H1 (cell line): ENCODE results near the gene FRMD4A. TPM values are rescaled to one million over a fixed set of nuclear protein-coding genes. Genes with fewer than 3 reads are reported as not detected.

Experiments
- CTCF ChIA-PET: fragments of 300-600 bp; sonication (Branson Sonifier 250); formaldehyde crosslinking; loops from one replicate; lab custom pipeline; 2021; ENCODE audit not compliant: partially characterized antibody; lab: Charles Lee
- POLR2A ChIA-PET: fragments of 300-600 bp; sonication (Branson Sonifier 250); formaldehyde crosslinking; loops from one replicate; lab custom pipeline; 2021; ENCODE audit warnings: inconsistent platforms; ENCODE audit not compliant: partially characterized antibody; lab: Charles Lee
- DNase-seq, 2 experiments: peaks; one replicate each; pipeline versions ENCODE4 v3.0.0 to v3.0.0-alpha.2; 2010 to 2022; ENCODE audit warnings: low spot score in 2 of 2, low read depth in 1 of 2, mixed read lengths in 1 of 2
- FAIRE-seq: peaks from 2 replicates; lab custom pipeline; 2011; peaks lifted over from hg19 to GRCh38; lab: Jason Lieb, UNC
- H2AFZ ChIP-seq: 2 replicates; pipeline ENCODE4 v1.8.1; 2012; ENCODE audit warnings: low read length, inconsistent platforms
- H2AK5ac ChIP-seq: 2 replicates; pipeline ENCODE4 v1.6.1; 2013; ENCODE audit warnings: low read depth, low read length
- H2BK120ac ChIP-seq: replicated peaks from 2 replicates; pipeline ENCODE3; 2013; ENCODE audit warnings: low read depth, low read length, inconsistent platforms
- H2BK12ac ChIP-seq: 2 replicates; pipeline ENCODE4 v1.6.1; 2013; ENCODE audit warnings: low read depth, low read length
- H2BK15ac ChIP-seq: 2 replicates; pipeline ENCODE4 v1.6.1; 2013; ENCODE audit warnings: low read length
- H2BK20ac ChIP-seq: 2 replicates; pipeline ENCODE4 v1.6.1; 2013; ENCODE audit warnings: low read length
- H2BK5ac ChIP-seq: 2 replicates; pipeline ENCODE4 v1.6.1; 2013; ENCODE audit warnings: low read depth, low read length
- H3K14ac ChIP-seq: 2 replicates; pipeline ENCODE4 v1.6.1; 2013; ENCODE audit warnings: inconsistent platforms; ENCODE audit not compliant: insufficient read length
- H3K18ac ChIP-seq: 2 replicates; pipeline ENCODE4 v1.6.1; 2013; ENCODE audit warnings: low read length; ENCODE audit errors: extremely low read depth
- H3K23ac ChIP-seq: 2 replicates; pipeline ENCODE4 v1.6.1; 2013; ENCODE audit warnings: inconsistent platforms; ENCODE audit not compliant: insufficient read length
- H3K23me2 ChIP-seq: 2 replicates; pipeline ENCODE4 v1.6.1; 2013; ENCODE audit warnings: low read depth, low read length
- H3K27ac ChIP-seq: 2 replicates; pipeline ENCODE4 v1.6.1; 2011; ENCODE audit warnings: low read depth, low read length, inconsistent platforms
- H3K27me3 ChIP-seq, 4 experiments: replicated peaks in 1 of 4; 1 replicate in 1 of 4; 2 replicates in 3 of 4; pipeline versions ENCODE4 v1.6.1 to v1.8.1; 2011 to 2013; ENCODE audit warnings: low read length in 3 of 4, mild to moderate bottlenecking in 3 of 4, inconsistent platforms in 2 of 4, mixed read lengths in 2 of 4, moderate library complexity in 1 of 4; ENCODE audit not compliant: control insufficient read depth in 3 of 4, insufficient read depth in 3 of 4; ENCODE audit errors: extremely low read depth in 1 of 4
- H3K36me3 ChIP-seq, 4 experiments: 2 replicates each; pipeline versions ENCODE4 v1.6.1 to v1.8.1; 2011 to 2013; ENCODE audit warnings: mild to moderate bottlenecking in 4 of 4, low read length in 3 of 4, moderate library complexity in 2 of 4, control low read depth in 1 of 4, inconsistent platforms in 1 of 4; ENCODE audit not compliant: insufficient read depth in 4 of 4, control insufficient read depth in 2 of 4
- H3K4ac ChIP-seq: replicated peaks from 2 replicates; pipeline ENCODE3; 2013; ENCODE audit warnings: low read length, low read depth, mixed read lengths, inconsistent platforms; ENCODE audit not compliant: insufficient read length
- H3K4me1 ChIP-seq, 4 experiments: replicated peaks in 1 of 4; 1 replicate in 1 of 4; 2 replicates in 3 of 4; pipeline versions ENCODE4 v1.6.1 to v1.8.1; 2011 to 2013; ENCODE audit warnings: low read length in 3 of 4, inconsistent platforms in 2 of 4, mixed read lengths in 1 of 4; ENCODE audit not compliant: insufficient read depth in 4 of 4, control insufficient read depth in 3 of 4
- H3K4me2 ChIP-seq, 2 experiments: 2 replicates each; pipeline versions ENCODE4 v1.6.1 to v1.8.1; 2011 to 2013; ENCODE audit warnings: low read depth in 2 of 2, low read length in 2 of 2, control low read depth in 1 of 2, inconsistent platforms in 1 of 2, mild to moderate bottlenecking in 1 of 2; ENCODE audit not compliant: insufficient read depth in 1 of 2
- H3K4me3 ChIP-seq, 4 experiments: fragments of 200-600, 300-600 bp in 1 of 4; sonication (generic), shearing (Covaris generic), sonication (Bioruptor Twin) in 1 of 4; 2 replicates each; pipeline versions ENCODE4 v1.5.1 to v1.8.1; 2011 to 2016; ENCODE audit warnings: low read length in 4 of 4, low read depth in 3 of 4, control low read depth in 2 of 4, inconsistent platforms in 2 of 4, mild to moderate bottlenecking in 2 of 4, mixed read lengths in 1 of 4, moderate library complexity in 1 of 4; ENCODE audit not compliant: insufficient read depth in 2 of 4; ENCODE audit errors: extremely low read depth in 1 of 4
- H3K56ac ChIP-seq: replicated peaks from 2 replicates; pipeline ENCODE3; 2013; ENCODE audit warnings: low read depth, mild to moderate bottlenecking, mixed read lengths, low read length, inconsistent platforms; ENCODE audit not compliant: insufficient read length
- H3K79me1 ChIP-seq: 2 replicates; pipeline ENCODE4 v1.6.1; 2013; ENCODE audit warnings: low read depth, low read length, control low read depth
- H3K79me2 ChIP-seq, 2 experiments: 2 replicates each; pipeline versions ENCODE4 v1.6.1 to v1.8.1; 2012 to 2013; ENCODE audit warnings: low read length in 2 of 2, mild to moderate bottlenecking in 2 of 2, inconsistent platforms in 1 of 2; ENCODE audit not compliant: insufficient read depth in 2 of 2, control insufficient read depth in 1 of 2
- H3K9ac ChIP-seq, 4 experiments: replicated peaks in 1 of 4; 1 replicate in 1 of 4; 2 replicates in 3 of 4; pipeline versions ENCODE4 v1.6.1 to v1.8.1; 2011 to 2013; ENCODE audit warnings: low read depth in 3 of 4, low read length in 3 of 4, control low read depth in 2 of 4, mild to moderate bottlenecking in 2 of 4, moderate library complexity in 2 of 4, inconsistent platforms in 1 of 4; ENCODE audit errors: extremely low read depth in 1 of 4
- H3K9me3 ChIP-seq, 2 experiments: 2 replicates each; pipeline versions ENCODE4 v1.6.1 to v1.8.1; 2012 to 2013; ENCODE audit warnings: mild to moderate bottlenecking in 2 of 2, moderate library complexity in 2 of 2, control low read depth in 1 of 2, inconsistent platforms in 1 of 2, low read depth in 1 of 2, low read length in 1 of 2, mixed read lengths in 1 of 2; ENCODE audit not compliant: insufficient read depth in 2 of 2
- H4K20me1 ChIP-seq, 2 experiments: replicated peaks in 1 of 2; 2 replicates each; pipeline versions ENCODE3 to v1.8.1; 2011 to 2013; ENCODE audit warnings: inconsistent platforms in 2 of 2, low read length in 2 of 2, mild to moderate bottlenecking in 1 of 2; ENCODE audit not compliant: insufficient read depth in 2 of 2, control insufficient read depth in 1 of 2
- H4K5ac ChIP-seq: 2 replicates; pipeline ENCODE4 v1.6.1; 2013; ENCODE audit warnings: low read length, low read depth, mixed read lengths, inconsistent platforms; ENCODE audit not compliant: insufficient read length
- H4K8ac ChIP-seq: 2 replicates; pipeline ENCODE4 v1.8.0; 2013; ENCODE audit warnings: mild to moderate bottlenecking, moderate library complexity, low read length, inconsistent platforms; ENCODE audit not compliant: insufficient read depth; ENCODE audit errors: extremely low read depth
- H4K91ac ChIP-seq: replicated peaks from 2 replicates; pipeline ENCODE3; 2013; ENCODE audit warnings: low read length, mixed read lengths, inconsistent platforms; ENCODE audit not compliant: insufficient read length
- EZH2 ChIP-seq: fragments of 200-600 bp; sonication (generic); IDR thresholded peaks from 2 replicates; pipeline ENCODE4 v1.7.1; 2012; ENCODE audit warnings: low read depth, mild to moderate bottlenecking, moderate library complexity, low read length, inconsistent platforms; ENCODE audit not compliant: severe bottlenecking
- JUND ChIP-seq: IDR thresholded peaks from 2 replicates; pipeline ENCODE4 v1.6.1; 2011; ENCODE audit warnings: mild to moderate bottlenecking, improper control_type of control experiment, low read length
- PHF8 ChIP-seq: fragments of 200-600 bp; sonication (generic); conservative IDR thresholded peaks from 2 replicates; pipeline ENCODE4 v1.7.1; 2012; ENCODE audit warnings: low read depth, mild to moderate bottlenecking, inconsistent platforms, low read length, moderate library complexity
- RAD21 ChIP-seq, 2 experiments: IDR thresholded peaks in 1 of 2; conservative IDR thresholded peaks in 1 of 2; 2 replicates each; pipeline ENCODE4 v1.6.1; 2011; ENCODE audit warnings: low read depth in 2 of 2, low read length in 2 of 2, improper control_type of control experiment in 1 of 2, inconsistent platforms in 1 of 2, mild to moderate bottlenecking in 1 of 2, moderate library complexity in 1 of 2
- RNF2 ChIP-seq: fragments of 200-900, 300-1000 bp; sonication (generic); IDR thresholded peaks from 2 replicates; pipeline ENCODE4 v1.7.1; 2016; ENCODE audit warnings: borderline replicate concordance, low read depth, mild to moderate bottlenecking, antibody characterized with exemption, low read length; ENCODE audit not compliant: poor library complexity, severe bottlenecking; ENCODE audit errors: missing control alignments
- SIX5 ChIP-seq: IDR thresholded peaks from 2 replicates; pipeline ENCODE4 v1.6.1; 2011; ENCODE audit warnings: mild to moderate bottlenecking, low read depth, low read length
- SP2 ChIP-seq: IDR thresholded peaks from 2 replicates; pipeline ENCODE4 v1.6.1; 2012; ENCODE audit warnings: mild to moderate bottlenecking, low read length, inconsistent platforms
- WGBS, 2 experiments: shearing (Covaris generic) in 1 of 2; methylation state at CpG; one replicate each; pipeline versions ENCODE4 v1.1.6 to v1.1.7; 2013 to 2015; ENCODE audit warnings: low lambda C conversion rate in 2 of 2, mixed read lengths in 2 of 2, inconsistent platforms in 1 of 2, low coverage in 1 of 2, missing lambda C conversion rate in 1 of 2; ENCODE audit not compliant: insufficient replicate concordance in 2 of 2, insufficient coverage in 1 of 2, insufficient read length in 1 of 2; ENCODE audit errors: extremely low coverage in 1 of 2, missing lambda C conversion rate in 1 of 2; 5-methylcytosine and 5-hydroxymethylcytosine counted together
- polyA plus RNA-seq, 7 experiments: library from polyadenylated mRNA; depleted of rRNA in 3 of 7; stranded (reverse) in 5 of 7; unstranded in 2 of 7; fragments of >200 nt in 5 of 7; fragments of 200-250 nt in 2 of 7; gene quantifications; 1 replicate in 5 of 7; 2 replicates in 1 of 7; 4 replicates in 1 of 7; pipeline versions ENCODE4 v1.2.1 to v1.2.3, GENCODE V29; 2011 to 2013; ENCODE audit warnings: missing spikeins in 2 of 7, mixed read lengths in 2 of 7
- total RNA-seq: library from RNA; stranded (reverse); fragmentation: NEBNext Ultra II Directional; extraction: Animal tissue kit (Norgen Biotek cat#: 25700); gene quantifications from 2 replicates; pipeline ENCODE4 v1.2.1, GENCODE V29; 2021
- TF ChIP-seq, protein P1 (sequence below), 3 experiments: IDR thresholded peaks; 1 replicate in 2 of 3; 2 replicates in 1 of 3; pipeline versions ENCODE4 v1.5.1 to v1.6.1; 2011; ENCODE audit warnings: low read length in 3 of 3, mild to moderate bottlenecking in 3 of 3, inconsistent platforms in 2 of 3, low read depth in 1 of 3, moderate library complexity in 1 of 3; ENCODE audit not compliant: insufficient read depth in 1 of 3; ENCODE audit errors: control extremely low read depth in 1 of 3

FRMD4A gene
- total and polyA plus RNA-seq, 2 of the 8 experiments (the other 6 are each of a cell fraction or from before 2014, with no cell fraction given): 38.6 to 39.6 TPM

DNA sequence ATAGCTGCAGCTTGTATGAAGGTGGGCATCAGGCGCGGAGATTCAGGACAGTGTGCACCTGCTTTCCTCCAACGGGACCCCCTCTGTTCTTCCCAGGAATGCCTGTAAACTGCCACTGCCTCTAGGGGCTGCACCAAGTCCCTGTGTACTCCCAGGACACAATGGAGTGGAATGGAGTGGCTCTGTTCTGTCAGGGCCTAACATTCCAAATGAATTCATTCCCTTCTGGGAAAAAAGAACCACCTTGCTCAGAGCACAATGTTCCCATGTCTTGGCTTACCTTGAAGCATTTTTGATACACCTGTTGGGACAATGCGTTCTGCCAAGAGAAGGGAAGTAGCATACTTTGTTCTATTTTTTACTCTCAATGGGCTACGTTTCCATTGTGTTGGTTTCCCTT, 339.4 kb downstream of the FRMD4A start:
- Histone ChIP-seq H3K4ac (no peak overlapping the region), H3K79me1 (no peaks in the 10 kb centered on the region), H3K18ac (no peak overlapping the region), H3K36me3 (no peaks in the 10 kb centered on the region), H4K91ac (no peak overlapping the region), H3K27me3 (no peaks in the 10 kb centered on the region), H3K23ac (no peak overlapping the region), H2BK5ac (no peak overlapping the region), H3K9ac (no peak overlapping the region), H3K27ac (no peak overlapping the region), H2AFZ (no peak overlapping the region), H3K79me2 (no peaks in the 10 kb centered on the region), H3K23me2 (no peaks in the 10 kb centered on the region; the same call in 1 of the 2 replicates), H3K4me1 (peaks cover 0 to 4% (median 0%) of the 10 kb centered on the region in 4 experiments; a peak in 1 of 7 replicates), H2BK15ac (no peak overlapping the region), H4K5ac (no peak overlapping the region), H2BK12ac (no peak overlapping the region; the same call in 1 of the 2 replicates), H4K8ac (no peak overlapping the region), H2BK120ac (no peak overlapping the region), H3K4me3 (no peak overlapping the region), H2BK20ac (no peak overlapping the region), H3K4me2 (no peak overlapping the region), H3K56ac (no peak overlapping the region), H3K14ac (no peak overlapping the region)
- CTCF ChIA-PET: interaction anchor here (0.6 to 0.9 kb wide), 4 partner anchors 10 to 193 kb away, joined by 3 to 4 read pairs (median 3); no protein-coding TSS in a partner anchor
- FAIRE-seq: no peak
- no peak for DNase-seq
- POLR2A ChIA-PET: no interaction called here
- 86% methylated on average over 5 of the region's 5 CpGs; no CpG with 5 or more reads in 1 of the 2 experiments for WGBS, 2 experiments
- TF ChIP-seq RNF2 (no peak), JUND (no peak), RAD21 (IDR thresholded peaks at IDR 0.05 in 1 of 2, conservative IDR thresholded peaks at IDR 0.05 in 1 of 2; ENCODE audit: low read depth in 2 of 2, low read length in 2 of 2) (peak in 1 of 2 experiments; percentile 26; a peak in 2 of 4 replicates), EZH2 (no peak), SIX5 (no peak), PHF8 (no peak), SP2 (no peak)
- TF ChIP-seq, protein P1, sequence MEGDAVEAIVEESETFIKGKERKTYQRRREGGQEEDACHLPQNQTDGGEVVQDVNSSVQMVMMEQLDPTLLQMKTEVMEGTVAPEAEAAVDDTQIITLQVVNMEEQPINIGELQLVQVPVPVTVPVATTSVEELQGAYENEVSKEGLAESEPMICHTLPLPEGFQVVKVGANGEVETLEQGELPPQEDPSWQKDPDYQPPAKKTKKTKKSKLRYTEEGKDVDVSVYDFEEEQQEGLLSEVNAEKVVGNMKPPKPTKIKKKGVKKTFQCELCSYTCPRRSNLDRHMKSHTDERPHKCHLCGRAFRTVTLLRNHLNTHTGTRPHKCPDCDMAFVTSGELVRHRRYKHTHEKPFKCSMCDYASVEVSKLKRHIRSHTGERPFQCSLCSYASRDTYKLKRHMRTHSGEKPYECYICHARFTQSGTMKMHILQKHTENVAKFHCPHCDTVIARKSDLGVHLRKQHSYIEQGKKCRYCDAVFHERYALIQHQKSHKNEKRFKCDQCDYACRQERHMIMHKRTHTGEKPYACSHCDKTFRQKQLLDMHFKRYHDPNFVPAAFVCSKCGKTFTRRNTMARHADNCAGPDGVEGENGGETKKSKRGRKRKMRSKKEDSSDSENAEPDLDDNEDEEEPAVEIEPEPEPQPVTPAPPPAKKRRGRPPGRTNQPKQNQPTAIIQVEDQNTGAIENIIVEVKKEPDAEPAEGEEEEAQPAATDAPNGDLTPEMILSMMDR (IDR thresholded peaks at IDR 0.05; ENCODE audit: control extremely low read depth in 1 of 3, insufficient read depth in 1 of 3, low read depth in 1 of 3, low read length in 3 of 3): peak; percentile 11 to 26 (median 16); a peak in 3 of 4 replicates
- TF ChIP-seq, all 59 proteins: peak for 2
- H3K9me3 ChIP-seq: no peaks in the 10 kb centered on the region
- H4K20me1 ChIP-seq: no peaks in the 10 kb centered on the region
- no peak overlapping the region for H2AK5ac ChIP-seq
